Smooth muscle cell of the brain vasculature (primary cell): Measurements from ENCODE around the gene PARP14.

Source experiments
- DNase-seq: peaks from one replicate; pipeline ENCODE4 v3.0.0-alpha.2; 2012; ENCODE audit warnings: low read depth, low spot score

PARP14 gene

DNA sequence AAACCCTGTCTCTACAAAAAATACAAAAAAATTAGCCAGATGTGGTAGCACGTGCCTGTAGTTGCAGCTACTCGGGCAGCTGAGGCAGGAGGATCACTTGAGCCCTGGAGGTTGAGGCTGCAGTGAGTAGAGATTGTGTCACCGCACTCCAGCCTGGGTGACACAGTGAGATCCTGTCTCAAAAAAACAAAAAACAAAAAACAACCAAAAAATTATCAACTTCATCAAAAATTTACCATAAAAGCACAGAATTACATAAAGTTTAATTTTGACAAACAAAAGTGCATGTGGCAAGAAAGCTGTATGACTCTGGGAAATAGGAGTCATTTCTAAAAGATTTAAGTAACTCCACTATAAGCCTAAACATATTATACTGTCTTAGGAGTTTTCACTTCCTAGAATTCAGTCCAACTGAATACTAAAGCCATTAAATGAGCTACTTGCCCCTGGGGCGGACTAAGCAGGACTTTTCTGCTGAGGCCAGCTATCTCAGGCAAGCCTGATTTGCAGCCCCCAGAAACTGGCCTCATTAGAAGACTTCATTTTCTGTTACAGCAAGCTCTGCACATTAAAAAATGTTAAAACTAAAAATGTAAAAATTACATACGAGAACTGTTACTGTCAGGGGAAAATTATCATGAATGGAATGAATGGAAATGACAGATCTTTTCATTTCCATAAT, 90.0 kb downstream of the PARP14 start:
- DNase-seq: no peak

DNA sequence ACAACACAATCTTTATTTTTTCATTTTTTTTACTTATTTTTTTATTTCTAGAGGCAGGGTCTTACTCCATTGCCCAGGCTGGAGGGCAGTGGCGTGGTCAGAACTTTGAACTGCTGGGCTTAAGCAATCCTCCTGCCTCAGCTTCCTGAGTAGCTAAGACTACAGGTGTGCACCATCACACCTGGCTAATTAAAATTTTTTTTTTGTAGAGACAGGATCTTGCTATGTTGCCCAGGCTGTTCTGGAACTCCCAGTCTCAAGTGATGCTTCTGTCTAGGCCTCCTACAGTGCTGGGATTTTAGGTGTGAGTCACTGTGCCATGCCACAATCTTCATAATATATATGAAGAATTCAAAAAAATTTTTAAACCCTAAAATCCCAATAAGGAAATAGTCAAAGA, 92.2 kb downstream of the PARP14 start:
- no peak for DNase-seq

DNA sequence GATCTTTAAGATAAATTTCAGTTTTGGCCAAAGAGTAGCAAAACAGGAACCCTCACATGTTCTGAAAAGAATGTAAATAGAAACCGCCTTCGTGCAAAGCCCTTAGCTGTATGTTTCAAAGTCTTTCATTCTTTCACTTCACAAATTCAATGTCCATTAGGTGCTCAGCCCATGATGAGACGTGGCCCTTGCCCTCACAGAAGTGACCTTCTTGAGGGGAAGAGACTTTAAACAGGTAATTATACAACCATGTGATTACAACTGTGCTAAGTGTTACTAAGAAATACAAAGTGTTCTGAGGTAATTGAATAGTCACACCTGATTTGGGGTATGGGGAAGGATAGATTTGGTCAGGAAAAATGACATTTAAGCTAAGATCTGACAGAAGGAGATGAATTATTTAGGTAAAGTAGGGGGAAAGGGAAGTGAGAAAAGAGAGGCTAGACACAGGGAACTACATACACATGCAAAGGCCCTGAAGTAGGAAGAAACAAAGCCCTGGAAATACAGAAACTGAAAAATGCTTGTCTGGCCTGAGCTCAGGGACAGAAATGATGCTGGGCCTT, 93.4 kb downstream of the PARP14 start:
- no peak for DNase-seq

DNA sequence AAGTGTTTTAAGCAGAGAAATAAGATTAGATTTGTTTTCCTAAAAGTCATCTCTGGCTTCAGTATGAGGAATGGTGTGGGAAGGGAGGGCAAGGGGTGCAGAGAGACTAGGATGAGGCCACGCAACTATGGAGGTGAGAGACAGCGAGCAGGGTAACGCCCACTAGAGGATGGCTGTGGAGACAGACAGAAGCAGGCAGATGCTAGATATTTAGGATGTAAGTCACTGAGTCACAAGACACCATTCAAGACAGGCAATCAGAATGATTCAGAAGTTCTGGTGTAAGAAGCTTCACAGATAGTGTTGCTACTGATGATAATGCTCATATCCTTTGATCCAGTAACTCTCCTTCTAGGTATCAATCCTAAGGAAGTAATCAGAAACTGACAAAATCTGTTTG, 93.9 kb downstream of the PARP14 start:
- DNase-seq: no peak

DNA sequence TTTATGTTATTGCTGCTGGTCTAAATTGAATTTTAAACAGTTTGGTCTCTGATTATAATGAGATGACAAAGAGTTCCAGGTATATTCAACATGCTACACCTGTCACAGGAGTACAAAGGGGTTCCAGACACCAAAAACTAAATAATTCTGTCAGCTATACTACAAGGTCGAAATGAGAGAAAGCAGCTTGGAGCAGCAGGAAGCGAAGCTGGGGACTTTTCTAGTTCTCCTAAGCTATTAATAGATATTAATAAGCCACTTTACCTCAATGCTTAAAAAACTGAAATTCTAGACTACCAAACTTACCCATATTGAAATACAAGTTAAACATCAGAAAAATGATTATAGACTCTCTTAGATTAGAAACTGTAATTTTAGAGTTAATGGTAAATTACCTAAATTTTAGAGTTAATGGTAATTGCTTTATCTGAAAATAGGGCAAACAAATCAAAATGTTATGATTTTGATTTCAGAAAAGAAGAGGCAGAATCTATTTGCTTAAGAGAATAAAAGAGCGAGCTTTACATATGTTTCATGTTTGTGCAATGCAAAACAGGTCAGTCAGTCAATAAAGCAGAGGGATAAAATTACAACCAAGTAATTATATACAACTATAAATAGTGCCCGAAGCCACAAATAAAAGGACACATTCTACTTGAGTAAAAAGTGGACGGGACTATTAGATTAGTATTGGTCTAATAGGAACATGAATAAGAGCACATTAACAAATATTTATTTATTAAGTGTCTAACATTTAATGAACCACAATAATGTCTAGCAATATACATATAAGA, 96.2 kb downstream of the PARP14 start:
- DNase-seq: no peak

DNA sequence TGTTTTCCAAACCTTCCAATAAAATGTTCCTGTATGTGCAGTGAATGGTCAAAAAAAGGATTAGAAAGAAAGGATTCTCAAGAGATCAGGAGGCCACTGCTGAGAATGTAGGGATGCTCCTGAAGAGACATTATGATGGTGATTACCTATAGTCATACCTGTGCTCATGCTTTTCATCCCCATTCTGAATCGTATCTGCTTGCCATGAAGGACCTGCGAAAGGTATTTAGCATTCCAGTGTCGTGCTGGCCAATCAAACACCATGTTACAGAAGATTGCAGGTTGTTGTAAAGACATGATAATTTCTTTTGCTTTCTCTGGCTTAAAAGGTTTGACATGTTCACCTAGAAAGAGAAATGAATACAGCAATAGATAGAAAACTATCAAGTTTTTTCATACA, 96.9 kb downstream of the PARP14 start:
- DNase-seq: no peak
